GM18861 (cell line): ENCODE measurements around the gene SCAPER.
"Not testable (repeated sequence)": the region's sequence is repeated elsewhere in the genome, so short reads cannot be mapped to it uniquely, and the experiment has no call there.

Source experiments
- ATAC-seq: cut with Tn5 transposase; IDR thresholded peaks from one replicate; pipeline ENCODE4 v1.9.1; 2021; ENCODE audit not compliant: unreplicated experiment

SCAPER gene

GRCh38 chr15:76503804-76504203, 401.3 kb downstream of the SCAPER start:
- ATAC-seq: no peak

DNA sequence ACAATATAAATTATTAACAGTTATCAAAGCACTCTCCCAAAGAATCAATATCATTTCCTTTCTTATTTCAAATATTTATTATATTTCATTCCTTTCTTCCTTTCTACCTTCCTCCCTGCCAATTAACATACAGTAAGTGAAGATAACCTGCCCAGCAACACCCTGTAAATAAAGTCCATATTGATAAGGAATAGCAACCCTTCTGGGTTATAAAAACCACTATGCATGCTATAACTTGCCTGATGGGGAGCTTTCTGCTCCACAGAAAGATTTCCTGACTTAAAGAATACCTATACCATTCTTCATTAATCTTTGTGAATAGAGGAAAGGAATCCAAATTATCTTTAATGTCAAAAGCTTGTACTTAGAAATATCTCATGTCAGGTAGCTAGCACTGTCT, 402.0 kb downstream of the SCAPER start:
- no peak for ATAC-seq

DNA sequence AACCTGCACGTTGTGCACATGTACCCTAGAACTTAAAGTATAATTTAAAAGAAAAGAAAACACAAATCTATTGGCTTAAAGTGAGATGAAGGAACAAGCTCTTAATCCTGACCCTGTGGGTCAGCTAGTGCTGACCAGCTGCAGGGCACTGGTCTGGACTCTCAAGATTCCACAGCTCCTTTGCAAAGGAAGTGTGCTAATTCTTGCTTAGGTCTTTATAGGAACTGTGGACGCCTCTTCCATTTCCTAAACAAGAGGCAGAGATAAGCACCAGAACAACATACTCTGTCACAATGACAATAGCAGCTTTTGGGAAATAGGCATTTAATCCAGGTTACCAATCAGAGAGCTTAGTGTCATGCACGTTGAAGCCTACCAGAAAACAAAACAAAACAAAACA, 402.5 kb downstream of the SCAPER start:
- ATAC-seq: no peak

DNA sequence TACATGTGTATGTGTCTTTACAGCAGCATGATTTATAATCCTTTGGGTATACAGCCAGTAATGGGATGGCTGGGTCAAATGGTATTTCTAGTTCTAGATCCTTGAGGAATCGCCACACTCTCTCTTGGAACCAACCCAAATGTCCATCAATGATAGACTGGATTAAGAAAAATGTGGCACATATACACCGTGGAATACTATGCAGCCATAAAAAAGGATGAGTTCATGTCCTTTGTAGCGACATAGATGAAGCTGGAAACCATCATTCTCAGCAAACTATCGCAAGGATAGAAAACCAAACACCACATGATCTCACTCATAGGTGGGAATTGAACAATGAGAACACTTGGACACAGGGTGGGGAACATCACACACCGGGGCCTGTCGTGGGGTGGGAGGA, 403.0 kb downstream of the SCAPER start:
- not testable (repeated sequence) for ATAC-seq

- ATAC-seq: no peak
Measured at GRCh38 chr15:76501726-76502125, 403.4 kb downstream of the SCAPER start.

GRCh38 chr15:76501011-76501410, 404.1 kb downstream of the SCAPER start:
- ATAC-seq: no peak

- ATAC-seq: no peak
Measured at GRCh38 chr15:76495487-76495886, 409.7 kb downstream of the SCAPER start.

- no peak for ATAC-seq
Measured at GRCh38 chr15:76492538-76492937, 412.6 kb downstream of the SCAPER start.

DNA sequence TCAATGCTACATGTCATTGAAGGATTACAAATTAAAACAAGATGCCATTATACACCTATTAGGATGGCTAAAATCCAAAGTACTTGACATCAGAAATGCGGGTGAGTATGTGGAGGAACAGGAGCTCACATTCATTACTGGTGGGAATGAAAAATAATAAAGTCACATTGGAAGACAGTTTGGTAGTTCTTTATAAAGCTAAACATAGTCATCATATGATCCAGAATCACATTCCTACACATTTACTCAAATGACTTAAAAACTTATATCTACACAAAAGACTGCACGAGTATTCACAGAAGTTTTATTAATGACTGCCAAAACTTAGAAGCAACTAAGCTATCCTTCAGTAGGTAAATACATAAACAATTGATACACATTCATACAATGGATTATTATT, 421.4 kb downstream of the SCAPER start:
- no peak for ATAC-seq

GRCh38 chr15:76483018-76483417, 422.1 kb downstream of the SCAPER start:
- ATAC-seq: no peak

DNA sequence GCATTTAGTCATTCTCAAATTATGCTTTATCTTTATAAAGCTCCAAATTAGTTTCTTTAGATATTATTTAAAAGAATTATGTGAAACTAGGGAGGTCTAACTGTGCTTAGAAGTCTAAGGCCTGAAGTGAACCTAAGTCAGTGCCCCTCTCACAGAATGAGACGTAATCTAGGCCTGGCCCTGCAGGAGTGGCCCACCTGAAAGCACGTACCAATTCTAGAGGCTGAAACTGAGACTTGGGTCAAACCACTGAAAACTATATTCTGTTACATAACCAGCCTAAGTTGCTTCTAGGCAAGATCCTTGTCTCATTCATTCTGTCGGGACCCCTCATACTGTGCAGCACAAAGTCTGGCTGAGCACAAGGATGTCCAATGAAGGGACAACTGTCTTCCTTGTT, 424.9 kb downstream of the SCAPER start:
- no peak for ATAC-seq

DNA sequence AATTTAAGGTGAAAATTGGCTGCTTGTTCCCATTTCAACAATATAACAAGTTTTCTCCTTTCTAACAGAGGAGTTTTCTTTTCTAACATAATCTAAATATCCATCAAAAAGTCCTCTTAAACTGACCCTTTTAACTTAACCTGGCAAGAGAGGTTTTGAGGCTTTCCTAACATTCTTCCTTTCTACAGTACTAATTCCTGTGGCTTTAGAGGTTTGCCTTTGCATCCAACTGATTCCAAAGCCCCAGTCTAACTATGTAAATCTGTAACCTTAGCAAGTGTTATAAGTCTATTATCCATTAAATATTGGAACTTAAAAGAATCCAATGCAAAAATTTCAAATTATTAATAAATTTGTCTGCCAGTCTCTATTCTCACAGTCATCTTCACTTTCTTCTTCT, 434.4 kb downstream of the SCAPER start:
- ATAC-seq: no peak

DNA sequence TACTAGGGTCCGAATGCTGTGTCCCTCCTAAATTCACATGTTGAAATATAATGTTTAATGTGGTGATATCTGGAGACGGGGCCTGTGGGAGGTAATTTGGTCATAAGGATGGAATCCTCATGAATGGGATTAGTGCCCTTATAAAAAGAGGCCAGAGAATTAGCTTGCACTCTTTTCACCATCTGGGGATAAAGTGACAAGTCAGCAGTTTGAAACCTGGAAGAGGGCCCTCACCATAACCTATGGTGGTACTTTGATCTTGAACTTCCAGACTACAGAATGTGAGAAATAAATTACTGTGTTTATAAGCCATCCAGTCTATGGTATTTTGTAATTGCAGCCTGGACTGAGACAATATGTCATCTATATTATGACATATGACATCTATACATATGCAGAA, 436.4 kb downstream of the SCAPER start:
- ATAC-seq: no peak

- ATAC-seq: no peak
Measured at GRCh38 chr15:76467136-76467535, 438.0 kb downstream of the SCAPER start.

GRCh38 chr15:76465728-76466127, 439.4 kb downstream of the SCAPER start:
- ATAC-seq: no peak

DNA sequence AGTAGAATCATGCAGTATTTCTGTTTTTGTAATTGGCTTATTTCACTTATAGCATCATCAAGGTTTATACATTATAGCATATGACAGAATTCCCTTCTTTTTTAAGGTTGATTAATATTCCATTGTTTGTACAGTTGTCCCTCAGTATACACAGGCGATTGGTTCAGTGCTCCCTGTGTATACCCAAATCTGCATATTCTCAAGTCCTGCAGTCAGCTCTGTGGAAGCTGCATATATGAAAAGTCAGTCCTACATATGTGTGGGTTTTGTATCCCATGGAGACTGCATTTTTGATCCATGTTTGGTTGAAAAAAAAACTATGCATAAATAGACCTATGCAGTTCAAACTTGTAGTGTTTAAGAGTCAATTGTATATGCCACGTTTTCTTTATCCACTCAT, 440.9 kb downstream of the SCAPER start:
- no peak for ATAC-seq

DNA sequence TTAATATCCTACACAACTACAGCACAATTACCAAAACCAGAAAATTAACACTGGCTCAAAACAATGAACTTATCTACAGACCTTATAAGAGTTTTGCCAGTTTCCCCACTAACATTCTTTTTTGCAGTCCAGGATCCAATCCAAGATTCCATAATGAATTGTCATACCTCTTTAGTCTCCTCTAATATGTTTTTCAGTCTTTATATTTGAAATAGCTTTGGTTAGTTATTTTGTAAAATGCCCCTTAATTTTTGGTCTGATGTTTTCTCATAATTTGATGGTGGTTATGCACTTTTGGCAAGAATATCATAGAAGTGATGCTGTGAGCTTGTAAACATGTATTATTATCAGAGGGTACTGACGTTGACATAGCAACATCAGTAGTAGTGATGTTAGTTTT, 444.3 kb downstream of the SCAPER start:
- ATAC-seq: no peak

DNA sequence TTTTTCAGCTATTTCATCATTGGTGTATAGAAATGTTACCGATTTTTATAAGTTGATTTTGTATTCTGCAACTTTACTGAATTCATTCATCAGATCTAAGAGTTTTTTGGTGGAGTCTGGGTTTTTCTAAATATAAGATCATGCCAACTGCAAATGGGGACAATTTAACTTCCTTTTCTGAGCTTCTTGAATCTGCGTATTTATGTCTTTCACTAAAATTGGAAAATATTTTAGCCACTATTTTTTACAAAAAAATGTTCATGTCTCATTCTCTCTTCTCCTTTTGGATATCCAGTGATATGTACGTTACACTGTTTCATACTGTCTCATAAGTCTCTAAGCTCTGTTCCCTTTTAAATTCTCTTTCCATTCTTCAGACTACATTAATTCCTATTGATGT, 444.8 kb downstream of the SCAPER start:
- no peak for ATAC-seq

GRCh38 chr15:76451540-76451939, 453.6 kb downstream of the SCAPER start:
- ATAC-seq: no peak

- ATAC-seq: no peak
Measured at GRCh38 chr15:76449455-76449854, 455.7 kb downstream of the SCAPER start.

GRCh38 chr15:76448755-76449154, 456.4 kb downstream of the SCAPER start:
- no peak for ATAC-seq

DNA sequence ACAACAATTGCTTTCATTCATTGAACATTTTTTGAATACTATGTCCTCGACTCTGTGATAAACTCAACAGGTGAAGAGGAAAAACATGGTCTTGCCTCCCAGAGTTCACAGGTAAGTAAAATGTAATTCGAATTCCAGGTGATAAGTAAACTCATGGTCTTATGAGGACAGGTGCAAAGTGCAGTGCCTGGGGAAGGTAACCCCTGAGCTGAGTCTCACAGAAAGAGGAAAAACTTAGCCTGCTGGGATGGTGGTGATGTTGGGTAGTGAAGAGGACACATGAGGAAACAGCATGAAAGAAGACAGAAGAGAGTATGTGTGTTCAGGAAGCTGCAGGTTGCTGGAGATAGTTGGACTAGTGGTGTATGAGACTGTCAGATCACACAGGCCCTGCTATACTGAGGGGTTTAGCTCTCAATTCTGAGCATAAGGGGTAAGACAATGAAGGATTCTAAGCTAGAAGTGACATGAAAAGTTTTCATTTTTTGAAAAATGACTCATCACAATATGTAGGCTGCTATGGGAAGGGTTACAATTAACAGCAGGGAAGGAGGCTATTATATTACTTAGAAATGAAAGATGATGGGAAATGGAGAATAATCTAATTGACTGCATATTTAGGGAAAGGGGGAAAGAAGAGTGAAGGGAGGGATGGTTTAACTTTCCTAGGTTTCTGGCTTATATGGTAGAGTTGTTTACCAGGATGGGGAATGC, 457.3 kb downstream of the SCAPER start:
- ATAC-seq: no peak

- no peak for ATAC-seq
Measured at GRCh38 chr15:76440441-76440840, 464.7 kb downstream of the SCAPER start.
